Cardiac muscle cell (in vitro differentiated cells and primary cell): ENCODE measurements around the gene PNPLA2. TPM values are rescaled to one million over a fixed set of nuclear protein-coding genes. Genes with fewer than 3 reads are reported as not detected.
A peak's percentile ranks its signal among the peaks of the same experiment; 100 is the strongest.

ENCODE experiments used
- DNase-seq, 2 donors: peaks; one replicate each; pipeline versions ENCODE4 v3.0.0 to v3.0.0-alpha.2; 2010 to 2017; ENCODE audit warnings: low read depth in 1 of 2, low spot score in 1 of 2
- H3K27ac ChIP-seq: fragments of 200-600 bp; sonication (generic); 2 replicates; pipeline ENCODE4 v1.5.1; 2016
- H3K27me3 ChIP-seq: fragments of 200-600 bp; sonication (generic); 2 replicates; pipeline ENCODE4 v1.6.0; 2016; ENCODE audit warnings: control low read depth
- H3K36me3 ChIP-seq: fragments of 200-600 bp; sonication (generic); 2 replicates; pipeline ENCODE4 v1.5.1; 2016; ENCODE audit warnings: control low read depth
- H3K4me1 ChIP-seq: fragments of 200-600 bp; sonication (generic); 2 replicates; pipeline ENCODE4 v1.8.1; 2017; ENCODE audit warnings: low read depth, mild to moderate bottlenecking, mixed run types
- H3K4me3 ChIP-seq: fragments of 200-600 bp; sonication (generic); 2 replicates; pipeline ENCODE4 v1.5.1; 2016; ENCODE audit warnings: mild to moderate bottlenecking
- H3K9me3 ChIP-seq: fragments of 200-600 bp; sonication (generic); 2 replicates; pipeline ENCODE4 v1.5.1; 2017; ENCODE audit warnings: low read depth, mild to moderate bottlenecking, control low read depth
- polyA plus RNA-seq: library from polyadenylated mRNA; unstranded; fragments of >200 nt; fragmentation: Nextera tagmentation; extraction: Ambion mirVana; gene quantifications from 2 replicates; pipeline ENCODE4 v1.2.1, GENCODE V29; 2016
- total RNA-seq: library from RNA; depleted of rRNA; stranded (reverse); fragments of >200 nt; gene quantifications from 2 replicates; pipeline ENCODE4 v1.2.3, GENCODE V29; 2016
- TF ChIP-seq, protein P1 (sequence below): IDR thresholded peaks from 2 replicates; pipeline ENCODE4 v1.5.1; 2012; ENCODE audit warnings: low read depth, mild to moderate bottlenecking, low read length

PNPLA2 gene
- total and polyA plus RNA-seq, 2 experiments from 2014 or later: 81.6 to 99.9 TPM

DNA sequence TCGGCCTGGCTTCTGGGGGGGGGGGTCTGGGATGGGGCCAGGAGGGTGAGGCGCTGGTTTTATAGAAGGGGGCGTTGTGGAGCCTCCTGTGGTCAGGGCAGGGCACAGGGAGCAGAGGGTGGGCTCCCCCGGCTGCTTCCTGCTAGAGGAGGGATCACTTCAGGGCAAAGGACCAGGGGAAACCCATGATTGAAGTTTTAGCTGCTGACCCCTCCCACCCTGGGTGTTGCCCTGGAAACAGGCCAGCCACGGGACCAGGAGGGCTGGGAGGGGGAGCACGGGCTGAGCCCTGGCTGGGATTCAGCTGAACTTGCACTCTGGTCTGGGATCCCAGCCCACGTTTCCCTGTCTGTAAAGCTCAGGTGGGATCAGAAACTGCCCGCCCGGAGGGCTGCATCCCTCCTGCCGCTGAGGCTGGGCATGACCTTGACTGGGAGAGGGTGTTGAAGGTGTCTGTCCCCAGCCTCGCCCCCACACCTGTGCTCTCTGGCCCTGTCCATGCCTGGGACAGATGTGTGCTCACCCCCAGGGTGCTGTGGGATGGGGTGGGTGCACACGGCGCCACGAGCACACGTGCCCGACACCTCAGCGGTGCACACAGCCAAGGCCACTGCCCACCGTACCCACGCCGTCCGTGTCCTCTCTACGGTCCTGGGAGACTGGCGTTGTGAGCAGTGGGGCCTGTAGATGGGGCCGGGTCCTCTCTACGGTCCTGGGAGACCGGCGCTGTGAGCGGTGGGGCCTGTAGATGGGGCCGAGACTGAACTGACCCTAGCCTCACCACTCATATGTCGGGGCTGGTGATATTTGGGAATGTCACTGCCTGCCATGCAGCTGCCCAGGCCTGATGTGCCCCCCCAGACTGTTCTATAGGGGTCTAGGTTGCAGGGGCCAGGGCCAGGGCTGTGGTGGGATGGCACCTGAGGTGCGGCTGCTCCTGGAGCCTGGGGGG lies 26.3 kb downstream of the PNPLA2 start:
- Histone ChIP-seq H3K27ac (peak overlapping the region; percentile 89), H3K4me1 (peaks cover 34% of the 10 kb centered on the region), H3K36me3 (peaks cover 3% of the 10 kb centered on the region), H3K9me3 (no peaks in the 10 kb centered on the region), H3K4me3 (no peak overlapping the region), H3K27me3 (no peaks in the 10 kb centered on the region)
- DNase-seq: peak; percentile 55 to 98
- TF ChIP-seq, protein P1, sequence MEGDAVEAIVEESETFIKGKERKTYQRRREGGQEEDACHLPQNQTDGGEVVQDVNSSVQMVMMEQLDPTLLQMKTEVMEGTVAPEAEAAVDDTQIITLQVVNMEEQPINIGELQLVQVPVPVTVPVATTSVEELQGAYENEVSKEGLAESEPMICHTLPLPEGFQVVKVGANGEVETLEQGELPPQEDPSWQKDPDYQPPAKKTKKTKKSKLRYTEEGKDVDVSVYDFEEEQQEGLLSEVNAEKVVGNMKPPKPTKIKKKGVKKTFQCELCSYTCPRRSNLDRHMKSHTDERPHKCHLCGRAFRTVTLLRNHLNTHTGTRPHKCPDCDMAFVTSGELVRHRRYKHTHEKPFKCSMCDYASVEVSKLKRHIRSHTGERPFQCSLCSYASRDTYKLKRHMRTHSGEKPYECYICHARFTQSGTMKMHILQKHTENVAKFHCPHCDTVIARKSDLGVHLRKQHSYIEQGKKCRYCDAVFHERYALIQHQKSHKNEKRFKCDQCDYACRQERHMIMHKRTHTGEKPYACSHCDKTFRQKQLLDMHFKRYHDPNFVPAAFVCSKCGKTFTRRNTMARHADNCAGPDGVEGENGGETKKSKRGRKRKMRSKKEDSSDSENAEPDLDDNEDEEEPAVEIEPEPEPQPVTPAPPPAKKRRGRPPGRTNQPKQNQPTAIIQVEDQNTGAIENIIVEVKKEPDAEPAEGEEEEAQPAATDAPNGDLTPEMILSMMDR: peak; percentile 1

DNA sequence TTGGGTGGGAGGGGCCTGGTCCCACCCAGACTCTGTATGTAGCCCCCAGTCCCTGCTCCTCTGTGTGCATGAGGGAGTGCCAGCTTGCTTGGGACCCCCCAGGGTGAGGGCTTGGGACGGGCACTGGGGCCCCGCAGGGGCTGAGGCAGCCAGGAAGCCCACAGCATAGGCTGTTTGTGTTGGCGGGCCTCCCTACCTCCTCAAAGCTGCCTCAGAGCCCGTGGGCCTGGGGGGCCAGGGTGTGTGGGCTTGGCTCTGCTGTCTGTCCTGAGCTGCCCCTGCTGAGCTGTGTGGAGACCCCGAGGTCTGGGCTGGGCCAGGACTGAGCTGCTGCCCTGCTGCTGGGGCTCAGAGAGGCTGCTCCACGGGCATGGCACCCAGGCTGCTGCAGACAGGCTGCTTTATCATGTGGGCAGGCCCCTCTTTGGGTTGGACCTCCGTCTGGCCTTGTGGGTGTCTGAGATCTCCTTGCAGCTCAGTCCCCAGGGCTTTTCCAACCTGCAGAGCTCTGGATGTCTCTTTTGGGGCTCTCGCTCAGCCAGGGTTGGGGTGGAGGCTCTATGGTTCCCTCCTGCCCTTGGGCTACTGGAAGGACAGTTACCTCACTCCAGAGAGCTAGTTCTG lies 27.3 kb downstream of the PNPLA2 start:
- H3K27me3 ChIP-seq: no peaks in the 10 kb centered on the region
- H3K9me3 ChIP-seq: no peaks in the 10 kb centered on the region
- TF ChIP-seq, protein P1: no peak
- peaks cover 38% of the 10 kb centered on the region for H3K4me1 ChIP-seq
- no peaks in the 10 kb centered on the region for H3K36me3 ChIP-seq
- no peak overlapping the region for H3K27ac ChIP-seq
- peak in 1 of 2 donors; percentile 63 for DNase-seq
- H3K4me3 ChIP-seq: no peak overlapping the region

DNA sequence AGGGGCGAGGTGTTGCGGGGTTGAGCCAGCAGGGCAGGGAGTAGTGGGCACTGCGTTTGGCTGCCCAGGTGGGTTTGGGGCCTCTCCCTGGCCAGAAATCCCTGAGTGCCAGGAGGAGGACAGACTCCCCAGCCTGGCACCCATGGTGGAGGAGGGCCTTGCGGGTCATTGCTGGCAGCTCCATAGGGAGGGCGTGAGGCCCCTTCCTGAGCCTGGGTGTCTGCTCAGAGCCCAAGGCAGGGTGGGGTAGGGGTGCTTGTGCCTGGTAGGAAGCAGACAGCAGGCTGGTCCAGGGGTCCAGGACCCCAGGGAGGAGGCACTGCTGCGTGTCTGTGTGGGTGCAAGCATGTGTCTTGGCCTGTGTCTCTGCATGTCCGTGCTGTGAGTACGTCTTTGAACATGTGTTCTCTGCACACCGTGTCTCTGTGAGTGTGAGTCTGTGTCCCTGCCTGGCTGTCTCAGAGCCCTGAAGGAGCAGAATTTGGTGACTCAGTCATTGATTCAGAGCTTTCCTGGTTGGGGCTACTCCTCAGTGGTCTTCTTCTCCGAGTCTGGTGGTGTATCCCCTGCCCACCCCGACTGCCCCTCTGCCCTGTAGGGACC lies 27.9 kb downstream of the PNPLA2 start:
- Histone ChIP-seq H3K36me3 (no peaks in the 10 kb centered on the region), H3K27me3 (no peaks in the 10 kb centered on the region), H3K4me3 (no peak overlapping the region), H3K4me1 (peaks cover 37% of the 10 kb centered on the region), H3K9me3 (no peaks in the 10 kb centered on the region), H3K27ac (no peak overlapping the region)
- TF ChIP-seq, protein P1: no peak
- DNase-seq: no peak

DNA sequence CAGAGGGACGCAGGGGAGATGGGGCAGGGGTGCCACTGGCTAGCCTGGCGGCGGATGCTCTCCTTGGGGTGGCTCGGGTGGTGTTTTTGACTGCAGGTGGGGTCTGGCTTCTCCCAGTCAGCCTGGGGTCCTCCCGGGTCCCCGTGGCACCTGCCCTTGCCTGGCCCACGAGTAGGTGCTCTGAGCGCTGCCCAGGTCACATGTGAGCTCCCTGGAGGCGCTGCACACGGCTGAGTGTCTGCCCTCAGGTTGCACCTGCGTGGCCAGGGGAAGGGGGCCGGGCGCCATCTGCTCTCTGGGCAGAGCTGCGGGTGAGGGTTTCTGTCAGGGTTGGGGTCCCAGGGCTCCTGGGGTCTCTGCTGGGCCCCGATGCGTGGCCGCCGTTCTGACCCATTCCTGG lies 29.2 kb downstream of the PNPLA2 start:
- TF ChIP-seq, protein P1: no peak
- DNase-seq: no peak
- H3K4me1 ChIP-seq: peaks cover 35% of the 10 kb centered on the region

DNA sequence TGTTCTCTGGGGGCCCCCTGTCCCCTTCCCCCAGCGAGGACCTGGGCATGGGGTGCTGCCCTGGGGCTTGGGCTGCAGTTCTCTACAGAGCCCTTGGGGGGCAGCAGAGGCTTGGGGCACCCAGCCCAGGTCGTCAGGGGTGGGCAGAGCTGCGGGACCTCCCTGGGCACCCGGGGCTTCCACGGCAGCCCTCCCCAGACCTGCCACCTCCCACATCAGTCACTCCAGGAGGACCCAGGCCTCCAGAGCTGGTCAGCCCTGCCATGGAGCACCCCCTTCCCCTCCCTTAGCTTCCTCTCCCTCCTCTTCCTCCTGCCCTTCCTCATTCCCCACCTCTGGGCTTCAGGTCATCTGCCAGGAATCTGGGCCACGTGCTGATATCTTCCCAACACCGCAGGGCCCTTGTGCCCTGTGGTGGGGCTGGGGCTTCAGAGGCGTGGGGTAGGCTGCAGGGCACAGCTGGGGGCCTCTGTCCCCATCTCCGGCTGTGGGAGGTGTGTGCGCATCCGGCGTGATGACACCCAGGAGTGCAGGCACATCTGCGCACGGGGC lies 29.7 kb downstream of the PNPLA2 start:
- no peaks in the 10 kb centered on the region for H3K36me3 ChIP-seq
- DNase-seq: peak in 1 of 2 donors; percentile 61
- H3K4me3 ChIP-seq: no peak overlapping the region
- H3K9me3 ChIP-seq: no peaks in the 10 kb centered on the region
- H3K27me3 ChIP-seq: no peaks in the 10 kb centered on the region
- no peak overlapping the region for H3K27ac ChIP-seq
- H3K4me1 ChIP-seq: peaks cover 35% of the 10 kb centered on the region
- TF ChIP-seq, protein P1: peak; percentile 87

More for the DNA sequence above, 29.2 kb downstream of the PNPLA2 start:
- Histone ChIP-seq H3K27me3 (no peaks in the 10 kb centered on the region), H3K36me3 (no peaks in the 10 kb centered on the region), H3K27ac (no peak overlapping the region), H3K9me3 (no peaks in the 10 kb centered on the region), H3K4me3 (no peak overlapping the region)
